Measurements from ENCODE around the gene PEX1.
"Not testable (repeated sequence)": the region's sequence is repeated elsewhere in the genome, so short reads cannot be mapped to it uniquely, and the experiment has no call there.

Gene PEX1

DNA sequence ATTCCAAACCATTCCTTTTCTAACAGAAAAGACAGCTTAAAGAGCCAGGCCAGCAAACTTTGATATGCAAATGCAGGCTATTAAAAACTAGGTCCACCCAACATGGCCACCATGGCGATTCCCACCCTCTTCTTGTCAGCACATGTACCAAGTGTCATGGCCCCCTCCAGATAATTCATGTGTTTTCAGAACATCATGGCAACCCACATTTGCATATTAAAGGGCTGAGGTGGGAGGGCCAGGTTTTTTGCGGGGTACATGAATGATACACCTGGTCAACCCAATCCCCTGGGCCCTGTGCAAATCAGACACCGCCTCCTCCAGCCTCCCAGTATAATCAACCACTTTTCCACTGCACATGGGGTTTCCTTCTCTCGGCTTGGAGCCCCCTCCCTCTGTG lies 49.6 kb downstream of the PEX1 start:
- H3K27me3 ChIP-seq = no peaks in the 10 kb centered on the region
- no peaks in the 10 kb centered on the region for H3K36me3 ChIP-seq
- no peaks in the 10 kb centered on the region for H4K20me1 ChIP-seq
- no peaks in the 10 kb centered on the region for H3K9me3 ChIP-seq
- no peak overlapping the region for H3K27ac ChIP-seq
- H3K4me2 ChIP-seq = no peak overlapping the region
- H3K9ac ChIP-seq = no peak overlapping the region
- H3K4me3 ChIP-seq = no peak overlapping the region
- H3K4me1 ChIP-seq = no peaks in the 10 kb centered on the region
- no peak for TF ChIP-seq Cebpa-rat (IDR thresholded peaks at IDR 0.05)

DNA sequence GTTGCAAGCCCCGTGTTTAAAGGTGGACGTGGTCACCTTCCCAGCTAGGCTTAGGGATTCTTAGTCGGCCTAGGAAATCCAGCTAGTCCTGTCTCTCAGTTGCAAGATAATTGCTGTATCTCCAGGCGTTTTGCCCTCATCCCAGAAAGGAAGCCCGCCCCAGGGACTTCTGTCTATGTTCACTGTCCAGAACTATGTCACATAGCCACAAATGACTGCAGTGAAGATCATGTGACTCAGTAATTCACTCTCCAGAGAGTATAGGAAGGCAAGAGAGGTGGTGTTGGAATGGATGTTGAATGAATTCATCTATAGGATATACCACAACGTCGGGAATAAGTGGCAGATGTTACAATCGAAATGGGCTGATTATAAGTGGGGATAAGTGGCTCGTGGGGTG lies 50.2 kb downstream of the PEX1 start:
- H4K20me1 ChIP-seq = no peaks in the 10 kb centered on the region
- no peak overlapping the region for H3K27ac ChIP-seq
- no peaks in the 10 kb centered on the region for H3K27me3 ChIP-seq
- H3K9me3 ChIP-seq = no peaks in the 10 kb centered on the region
- no peak overlapping the region for H3K4me2 ChIP-seq
- no peak for TF ChIP-seq Cebpa-rat (IDR thresholded peaks at IDR 0.05)
- no peaks in the 10 kb centered on the region for H3K4me1 ChIP-seq
- no peaks in the 10 kb centered on the region for H3K36me3 ChIP-seq
- no peak overlapping the region for H3K9ac ChIP-seq
- no peak overlapping the region for H3K4me3 ChIP-seq

- H3K4me2 ChIP-seq = not testable (repeated sequence)
Measured at GRCh38 chr7:92477681-92478080, 50.6 kb downstream of the PEX1 start, which contains the start of gene ERVW-1. ERVW-1 (minus strand) TSS chr7:92477946; CDS start chr7:92470381, 7,565 bp downstream.

DNA sequence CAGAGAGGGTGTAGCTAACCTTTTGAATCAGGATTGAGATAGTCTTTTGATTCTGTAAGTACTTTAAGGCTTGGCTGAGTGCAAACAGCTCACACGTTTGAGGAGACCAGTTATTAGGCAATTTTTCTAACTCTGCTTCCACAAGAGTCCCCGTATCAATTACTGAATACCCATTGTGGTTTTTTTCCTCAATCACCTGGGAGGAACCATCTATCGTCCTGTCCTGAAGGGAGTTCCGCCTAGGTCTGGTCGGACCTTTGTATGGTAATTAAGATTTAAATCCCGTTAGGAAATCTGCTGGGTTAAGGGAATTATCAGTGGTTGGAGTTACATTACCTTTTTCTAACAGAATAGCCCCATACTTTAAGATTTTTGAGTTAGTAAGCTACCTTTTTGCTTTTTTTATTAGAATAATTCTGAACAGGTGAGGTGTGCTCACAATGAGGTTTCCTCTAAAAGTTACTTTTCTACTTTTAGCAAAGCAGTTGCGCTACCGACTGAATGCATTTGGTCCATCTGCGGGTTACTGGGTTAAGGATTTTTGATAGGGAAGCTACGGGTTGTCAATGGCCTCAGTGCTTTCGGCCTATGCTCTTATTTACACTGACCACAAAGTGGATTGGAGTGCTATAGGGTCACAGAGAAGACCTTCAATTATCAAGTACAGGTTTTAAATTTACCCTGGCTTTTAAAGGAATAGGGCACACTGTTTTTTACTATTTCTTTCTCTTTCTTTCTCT lies 52.3 kb downstream of the PEX1 start:
- not testable (repeated sequence) for H3K27ac ChIP-seq, H4K20me1 ChIP-seq, H3K4me3 ChIP-seq

More at GRCh38 chr7:92477681-92478080, 50.6 kb downstream of the PEX1 start, which contains the start of gene ERVW-1:
- H3K9ac ChIP-seq, H3K27me3 ChIP-seq, H3K9me3 ChIP-seq, H3K4me1 ChIP-seq, H3K27ac ChIP-seq, H3K4me3 ChIP-seq, H3K36me3 ChIP-seq, H4K20me1 ChIP-seq: not testable (repeated sequence)

GRCh38 chr7:92475261-92475770 lies 53.0 kb downstream of the PEX1 start:
- H3K9ac ChIP-seq, H3K4me3 ChIP-seq, H3K36me3 ChIP-seq, H3K27ac ChIP-seq, H3K4me1 ChIP-seq, H4K20me1 ChIP-seq, H3K27me3 ChIP-seq, H3K4me2 ChIP-seq, H3K9me3 ChIP-seq: not testable (repeated sequence)

More for the DNA sequence above, 52.3 kb downstream of the PEX1 start:
- H3K36me3 ChIP-seq, H3K4me2 ChIP-seq, H3K9me3 ChIP-seq, H3K9ac ChIP-seq, H3K4me1 ChIP-seq, H3K27me3 ChIP-seq: not testable (repeated sequence)

- H4K20me1 ChIP-seq, H3K4me3 ChIP-seq, H3K27ac ChIP-seq, H3K4me1 ChIP-seq, H3K36me3 ChIP-seq, H3K4me2 ChIP-seq, H3K9ac ChIP-seq, H3K27me3 ChIP-seq, H3K9me3 ChIP-seq: not testable (repeated sequence)
Measured at GRCh38 chr7:92473989-92474388, 54.3 kb downstream of the PEX1 start.

DNA sequence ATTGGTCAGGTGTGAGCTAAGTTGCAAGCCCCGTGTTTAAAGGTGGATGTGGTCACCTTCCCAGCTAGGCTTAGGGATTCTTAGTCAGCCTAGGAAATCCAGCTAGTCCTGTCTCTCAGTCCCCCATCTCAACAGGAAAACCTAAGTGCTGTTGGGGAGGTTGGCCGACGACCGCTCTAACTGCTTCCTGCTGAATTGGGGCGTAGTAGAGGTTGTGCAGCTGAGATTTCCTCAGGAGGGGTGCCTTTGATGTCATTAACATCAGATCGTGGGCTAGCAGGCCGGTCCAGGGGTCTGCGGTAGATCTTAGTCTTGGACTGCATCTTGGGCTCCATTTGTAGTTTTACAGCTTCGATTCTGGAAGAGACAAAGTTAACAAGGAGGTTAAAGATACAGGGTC lies 59.7 kb downstream of the PEX1 start:
- H4K20me1 ChIP-seq = not testable (repeated sequence)

GRCh38 chr7:92466682-92467081 lies 61.6 kb downstream of the PEX1 start:
- no peaks in the 10 kb centered on the region for H4K20me1 ChIP-seq
- H3K9me3 ChIP-seq = peaks cover 18% of the 10 kb centered on the region
- H3K27me3 ChIP-seq = no peaks in the 10 kb centered on the region
- no peaks in the 10 kb centered on the region for H3K4me1 ChIP-seq
- no peak overlapping the region for H3K4me2 ChIP-seq
- no peak overlapping the region for H3K27ac ChIP-seq
- no peak overlapping the region for H3K9ac ChIP-seq
- H3K36me3 ChIP-seq = 0 out of 2 replicates have a peak, but pooled peaks cover 5% of the 10 kb centered on the region
- H3K4me3 ChIP-seq = no peak overlapping the region
- no peak for TF ChIP-seq Cebpa-rat (IDR thresholded peaks at IDR 0.05)

More for the DNA sequence above, 59.7 kb downstream of the PEX1 start:
- not testable (repeated sequence) for H3K4me1 ChIP-seq, H3K27me3 ChIP-seq, H3K4me2 ChIP-seq, H3K4me3 ChIP-seq, H3K9ac ChIP-seq, H3K27ac ChIP-seq, H3K36me3 ChIP-seq
- peaks cover 18% of the 10 kb centered on the region for H3K9me3 ChIP-seq

DNA sequence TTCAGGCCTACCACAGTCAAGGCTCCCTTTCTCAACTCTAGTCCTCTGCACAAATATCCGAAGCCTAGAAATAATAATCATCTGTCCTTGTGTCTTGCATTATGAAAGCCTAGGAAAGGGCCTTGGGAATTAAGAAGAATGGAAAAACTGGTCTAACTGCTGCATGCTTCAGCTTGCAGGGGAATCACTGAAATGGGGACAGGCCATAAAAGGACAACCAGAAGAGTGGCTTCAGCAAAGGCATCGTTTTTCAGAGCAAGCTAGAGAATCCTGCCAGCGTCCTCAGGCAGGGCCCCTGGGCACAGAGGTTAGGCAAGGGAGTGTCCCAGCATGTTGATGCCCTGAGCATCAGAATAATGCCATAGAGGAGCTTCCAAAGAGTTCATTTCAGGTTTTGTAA lies 63.8 kb downstream of the PEX1 start:
- no peaks in the 10 kb centered on the region for H3K27me3 ChIP-seq
- no peak overlapping the region for H3K27ac ChIP-seq
- no peaks in the 10 kb centered on the region for H3K4me1 ChIP-seq
- no peaks in the 10 kb centered on the region for H4K20me1 ChIP-seq
- H3K4me3 ChIP-seq = no peak overlapping the region
- no peak for TF ChIP-seq Cebpa-rat (IDR thresholded peaks at IDR 0.05)
- H3K36me3 ChIP-seq = 0 out of 2 replicates have a peak, but pooled peaks cover 5% of the 10 kb centered on the region
- no peak overlapping the region for H3K9ac ChIP-seq
- H3K9me3 ChIP-seq = peaks cover 18% of the 10 kb centered on the region
- H3K4me2 ChIP-seq = no peak overlapping the region

DNA sequence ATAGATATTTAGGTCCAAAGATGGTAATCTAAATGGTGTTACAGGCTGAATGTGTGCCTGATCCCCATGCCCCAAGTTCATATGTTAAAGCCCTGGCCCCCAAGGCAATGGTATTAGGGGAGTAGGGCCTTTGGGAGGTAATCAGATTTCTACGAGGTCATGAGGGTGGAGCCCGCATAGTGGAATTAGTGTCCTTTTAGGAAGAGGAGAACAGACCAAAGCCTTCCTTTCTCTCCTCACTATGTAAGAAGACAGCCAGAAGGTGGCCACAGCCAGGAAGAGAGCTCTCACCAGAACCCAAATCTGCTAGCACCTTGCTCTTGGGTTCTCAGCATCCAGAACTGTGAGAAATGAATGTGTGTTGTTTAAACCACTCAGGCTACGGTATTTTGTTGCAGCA lies 65.8 kb downstream of the PEX1 start:
- no peak overlapping the region for H3K4me3 ChIP-seq
- peaks cover 8% of the 10 kb centered on the region; the same call in 1 of the 2 replicates for H3K36me3 ChIP-seq
- no peak overlapping the region for H3K4me2 ChIP-seq
- H3K27me3 ChIP-seq = no peaks in the 10 kb centered on the region
- no peaks in the 10 kb centered on the region for H4K20me1 ChIP-seq
- no peaks in the 10 kb centered on the region for H3K4me1 ChIP-seq
- no peak overlapping the region for H3K9ac ChIP-seq
- no peak overlapping the region for H3K27ac ChIP-seq
- peaks cover 2% of the 10 kb centered on the region for H3K9me3 ChIP-seq
- TF ChIP-seq Cebpa-rat (IDR thresholded peaks at IDR 0.05) = no peak
